NCI-H226 (cell line): Measurements from ENCODE around the gene TMEM30A.

Source experiments
- DNase-seq: peaks from one replicate; pipeline ENCODE4 v3.0.0-alpha.2; 2015

Gene TMEM30A

GRCh38 chr6:75211920-75212590 lies 72.5 kb downstream of the TMEM30A start:
- DNase-seq: no peak

DNA sequence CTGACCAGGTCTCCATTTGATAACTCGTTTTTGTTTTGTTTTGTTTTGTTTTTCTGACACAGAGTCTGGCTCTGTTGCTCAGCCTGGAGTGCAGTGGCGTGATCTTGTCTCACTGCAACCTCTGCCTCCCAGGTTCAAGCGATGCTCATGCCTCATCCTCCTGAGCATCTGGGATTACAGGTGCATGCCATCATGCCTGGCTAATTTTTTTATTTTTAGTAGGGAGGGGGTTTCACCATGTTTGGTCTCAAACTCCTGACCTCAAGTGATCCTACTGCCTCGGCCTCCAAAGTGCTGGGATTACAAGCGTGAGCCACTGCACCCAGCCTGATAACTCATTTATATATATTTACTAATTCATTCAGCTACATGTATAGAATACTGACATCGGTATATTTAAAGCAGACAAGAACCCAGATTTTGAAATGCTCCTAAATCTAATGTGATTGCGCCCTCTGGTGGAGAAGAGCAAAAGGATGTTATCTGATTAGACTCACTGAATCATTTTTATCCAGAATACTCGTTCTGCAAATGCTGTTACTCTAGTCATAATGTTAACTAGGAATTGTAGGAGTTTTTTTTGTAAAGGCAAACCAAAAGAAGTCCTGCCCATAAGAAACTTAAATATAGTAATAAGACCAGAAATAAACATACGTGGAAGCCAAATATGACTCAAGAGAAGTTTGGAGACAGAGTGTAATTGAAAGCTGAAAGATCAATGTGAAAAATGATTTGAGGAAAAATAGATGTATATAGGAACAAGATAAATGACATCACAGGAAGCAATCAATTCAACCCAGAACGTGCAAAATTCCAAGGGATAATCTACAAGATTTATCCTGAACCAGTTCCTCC lies 73.5 kb downstream of the TMEM30A start:
- no peak for DNase-seq

DNA sequence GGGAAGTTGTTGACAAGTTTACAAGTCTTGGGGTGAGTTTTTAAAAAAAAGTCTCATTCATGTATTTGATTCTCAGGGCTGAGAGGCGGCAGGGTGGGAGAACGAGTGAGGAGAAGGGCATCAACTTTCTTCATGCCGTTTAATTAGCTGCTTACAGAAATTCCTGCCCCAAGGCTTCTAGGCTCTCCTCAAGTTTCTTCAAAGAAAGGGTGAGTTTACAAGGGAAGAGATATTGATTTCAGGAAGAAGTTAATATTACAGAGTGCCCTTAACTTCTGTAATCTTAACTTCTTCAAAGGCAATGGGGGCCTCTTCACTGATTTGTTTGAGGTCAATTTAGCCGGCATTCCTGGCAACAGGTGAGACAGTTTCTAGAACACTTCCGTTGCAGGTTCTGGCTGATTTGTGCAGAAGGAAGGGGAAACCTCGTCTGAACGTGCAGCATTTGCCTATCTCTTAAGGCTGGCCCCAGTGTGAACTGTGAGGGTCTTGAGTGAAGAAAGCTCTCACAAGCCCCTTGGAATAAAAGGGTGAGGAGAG lies 75.3 kb downstream of the TMEM30A start:
- no peak for DNase-seq

GRCh38 chr6:75208298-75209183 lies 76.1 kb downstream of the TMEM30A start:
- DNase-seq: peak; percentile 74

GRCh38 chr6:75206576-75207342 lies 77.8 kb downstream of the TMEM30A start:
- no peak for DNase-seq

DNA sequence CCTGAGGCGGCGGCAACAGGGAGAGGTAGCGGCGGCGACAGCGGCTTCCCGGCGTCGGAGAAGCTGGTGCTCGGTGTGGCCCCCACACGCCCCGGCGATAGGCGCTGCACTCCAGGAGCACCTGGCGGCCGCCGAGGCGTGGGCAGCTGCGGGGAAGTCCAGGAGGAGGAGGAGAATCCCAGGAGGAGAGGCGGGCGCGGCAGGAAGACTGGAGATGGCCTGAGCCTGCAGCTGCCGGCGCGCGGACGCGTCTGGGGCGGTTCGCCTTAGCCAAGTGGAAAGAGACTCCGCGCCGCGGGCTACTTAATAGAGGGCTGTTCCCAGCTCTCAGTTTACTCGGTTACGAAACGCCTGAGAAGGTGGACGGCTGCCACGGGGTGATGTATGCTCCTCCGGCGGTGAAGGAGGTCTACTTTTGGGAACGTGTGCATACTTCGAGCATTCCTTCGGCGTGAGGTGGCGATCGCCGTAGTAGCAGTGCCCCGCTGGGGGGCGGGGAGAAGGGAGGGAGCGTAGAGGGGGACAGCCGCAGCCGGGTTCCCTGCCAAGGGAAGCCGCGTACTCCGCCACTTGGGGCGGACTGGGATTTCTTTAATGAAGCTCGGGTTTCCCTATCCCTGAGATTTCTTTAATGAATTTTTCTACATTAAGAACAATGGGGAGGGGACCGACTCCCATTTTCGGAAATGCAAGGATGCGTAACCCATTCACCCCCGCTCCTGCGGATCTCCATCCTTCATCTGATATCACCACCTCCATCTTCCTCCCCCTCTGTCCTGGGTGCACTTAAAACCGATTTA lies 78.6 kb downstream of the TMEM30A start, which contains the start of gene COL12A1:
Gene COL12A1, minus strand, starts transcription at position 278 of the 800 bp plus-strand sequence. CDS start 3,261 bp downstream, outside the sequence.
- peak; percentile 100 for DNase-seq

- peak; percentile 84 for DNase-seq
These were observed 79.4 kb downstream of the TMEM30A start for GRCh38 chr6:75204959-75205775.

DNA sequence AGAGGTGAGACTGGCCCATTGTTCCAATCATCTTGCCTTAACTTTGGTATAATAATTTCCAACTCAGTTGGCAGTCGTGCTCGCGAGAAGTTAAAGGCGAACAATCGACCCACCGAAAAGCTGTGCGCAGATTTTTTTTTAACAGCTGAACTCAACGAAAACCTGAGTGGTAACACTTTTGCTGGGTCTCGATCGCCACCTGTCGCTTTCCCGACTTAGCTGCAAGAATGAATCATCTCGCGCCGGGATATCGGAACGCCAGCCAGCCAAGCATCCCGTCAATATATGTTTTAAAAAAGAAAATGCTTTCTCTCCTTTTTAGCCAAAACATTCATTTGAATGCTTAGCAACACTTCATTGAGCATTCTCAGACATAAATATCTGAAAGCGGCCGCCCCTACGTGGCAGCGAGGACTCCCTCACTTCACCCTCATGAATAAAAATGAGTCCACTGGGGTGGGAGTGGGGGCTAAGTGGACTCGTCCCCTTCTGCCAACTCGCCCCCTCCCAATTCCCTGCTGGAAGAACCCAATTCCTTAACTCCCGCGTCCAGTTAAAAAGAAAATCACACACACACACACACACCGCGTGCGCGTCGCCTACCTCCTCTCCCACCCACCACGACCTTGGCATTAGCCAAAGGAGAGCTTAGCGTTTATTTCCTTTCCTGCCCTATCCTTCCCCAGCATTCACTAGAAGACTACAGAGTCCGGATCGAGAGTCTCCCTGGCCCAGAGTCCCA lies 80.2 kb downstream of the TMEM30A start:
- peak; percentile 87 for DNase-seq

- DNase-seq: no peak
These were observed 80.9 kb downstream of the TMEM30A start for GRCh38 chr6:75203721-75204120.
